Duodenal mucosa (tissue), 2 donors: ENCODE data around the gene LTBP4.

ENCODE experiments used
- H3K27ac ChIP-seq: one replicate; pipeline ENCODE4 v1.7.0; 2013; ENCODE audit warnings: low read depth, low read length
- H3K27me3 ChIP-seq, 2 donors: one replicate each; pipeline ENCODE4 v1.7.0; 2013; ENCODE audit warnings: low read length in 2 of 2, control low read depth in 1 of 2; ENCODE audit not compliant: insufficient read depth in 2 of 2, control insufficient read depth in 1 of 2
- H3K36me3 ChIP-seq, 2 donors: one replicate each; pipeline ENCODE4 v1.7.0; 2013; ENCODE audit warnings: low read length in 2 of 2, control low read depth in 1 of 2; ENCODE audit not compliant: insufficient read depth in 2 of 2, control insufficient read depth in 1 of 2
- H3K4me1 ChIP-seq, 2 donors: one replicate each; pipeline ENCODE4 v1.7.0; 2013; ENCODE audit warnings: low read length in 2 of 2, control low read depth in 1 of 2; ENCODE audit not compliant: insufficient read depth in 2 of 2, control insufficient read depth in 1 of 2
- H3K4me3 ChIP-seq, 2 donors: one replicate each; pipeline ENCODE4 v1.7.0; 2013; ENCODE audit warnings: low read length in 2 of 2, low read depth in 1 of 2
- H3K9ac ChIP-seq, 2 donors: one replicate each; pipeline ENCODE4 v1.7.0; 2013; ENCODE audit warnings: low read length in 2 of 2, low read depth in 1 of 2
- H3K9me3 ChIP-seq, 2 donors: one replicate each; pipeline ENCODE4 v1.7.0; 2013; ENCODE audit warnings: low read length in 2 of 2, control low read depth in 1 of 2; ENCODE audit not compliant: control insufficient read depth in 1 of 2

The LTBP4 gene

DNA sequence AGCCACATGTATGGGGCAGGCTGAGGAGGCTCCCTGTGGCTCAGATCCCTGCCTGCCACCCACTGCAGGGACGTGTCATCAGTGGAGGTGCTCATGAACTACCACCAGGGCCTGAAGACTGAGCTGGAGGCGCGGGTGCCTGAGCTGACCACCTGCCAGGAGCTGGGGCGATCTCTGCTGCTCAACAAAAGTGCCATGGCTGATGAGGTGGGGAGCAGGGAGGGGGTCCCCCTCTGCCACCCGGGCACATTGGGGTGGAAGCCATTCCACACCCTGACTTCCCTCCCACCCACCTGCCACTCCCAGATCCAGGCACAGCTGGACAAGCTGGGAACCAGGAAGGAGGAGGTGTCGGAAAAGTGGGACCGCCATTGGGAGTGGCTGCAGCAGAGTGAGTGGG lies 35.8 kb upstream of the LTBP4 start:
- H3K27ac ChIP-seq = no peak overlapping the region
- H3K27me3 ChIP-seq = peaks cover 32 to 33% of the 10 kb centered on the region in 2 donors
- H3K4me3 ChIP-seq = no peak overlapping the region
- H3K9me3 ChIP-seq = no peaks in the 10 kb centered on the region
- no peak overlapping the region for H3K9ac ChIP-seq
- H3K4me1 ChIP-seq = peaks cover 4 to 5% of the 10 kb centered on the region in 2 donors
- H3K36me3 ChIP-seq = no peaks in the 10 kb centered on the region

DNA sequence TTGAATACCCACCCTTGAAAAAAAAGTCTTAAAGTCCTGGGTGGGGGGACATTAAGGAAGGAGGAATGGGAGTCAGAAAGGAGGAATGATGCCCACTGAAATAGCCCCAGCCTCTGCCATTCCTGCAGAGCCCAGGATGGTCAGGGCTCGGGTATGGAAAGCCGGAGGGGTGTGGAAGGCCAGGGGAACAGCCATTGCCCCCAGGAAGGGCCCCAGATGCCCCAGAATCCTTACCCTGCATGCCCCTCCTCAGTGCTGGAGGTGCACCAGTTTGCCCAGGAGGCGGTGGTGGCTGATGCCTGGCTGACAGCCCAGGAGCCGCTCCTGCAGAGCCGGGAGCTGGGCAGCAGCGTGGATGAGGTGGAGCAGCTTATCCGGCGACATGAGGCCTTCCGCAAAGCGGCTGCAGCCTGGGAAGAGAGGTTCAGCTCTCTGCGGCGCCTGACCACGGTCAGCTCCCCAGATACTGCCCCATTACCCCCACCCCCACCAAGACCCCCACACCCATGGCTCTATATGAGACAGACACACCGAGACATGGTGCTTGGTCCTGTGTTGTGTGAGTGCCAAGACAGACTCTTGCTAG lies 35.2 kb upstream of the LTBP4 start:
- Histone ChIP-seq H3K9ac (no peak overlapping the region), H3K4me1 (peaks cover 4 to 5% of the 10 kb centered on the region in 2 donors), H3K27ac (no peak overlapping the region), H3K9me3 (no peaks in the 10 kb centered on the region), H3K4me3 (no peak overlapping the region), H3K36me3 (no peaks in the 10 kb centered on the region), H3K27me3 (peaks cover 28 to 32% of the 10 kb centered on the region in 2 donors)

DNA sequence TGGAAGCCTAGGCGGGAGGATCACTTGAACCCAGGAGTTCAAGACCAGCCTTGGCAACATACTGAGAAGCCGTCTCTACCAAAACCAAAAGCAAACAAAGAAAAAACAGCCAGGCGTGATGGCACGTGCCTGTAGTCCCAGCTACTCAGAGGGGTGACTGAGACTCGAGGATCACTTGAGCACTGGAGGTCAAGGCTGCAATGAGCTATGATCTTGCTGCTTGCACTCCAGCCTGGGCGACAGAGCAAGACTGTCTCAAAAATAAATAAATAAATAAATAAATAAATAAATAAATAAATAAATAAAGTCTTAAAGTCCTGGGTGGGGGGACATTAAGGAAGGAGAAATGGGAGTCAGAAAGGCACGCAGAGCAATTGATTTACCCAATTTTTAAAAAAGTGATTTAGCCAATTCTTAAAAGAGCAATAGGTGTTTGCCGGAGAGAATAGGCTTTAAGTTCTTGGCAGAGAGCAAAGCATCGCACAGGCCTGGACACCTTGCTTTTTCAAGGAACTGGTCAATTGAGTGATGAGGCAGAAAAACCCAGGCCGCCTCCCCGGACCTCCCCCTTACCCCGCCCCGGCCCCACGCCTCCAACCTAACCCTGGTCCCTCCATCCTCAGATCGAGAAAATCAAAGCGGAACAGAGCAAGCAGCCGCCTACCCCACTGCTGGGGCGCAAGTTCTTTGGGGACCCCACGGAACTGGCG lies 34.0 kb upstream of the LTBP4 start:
- H3K4me1 ChIP-seq = peaks cover 4 to 5% of the 10 kb centered on the region in 2 donors
- H3K9me3 ChIP-seq = no peaks in the 10 kb centered on the region
- H3K4me3 ChIP-seq = no peak overlapping the region
- no peaks in the 10 kb centered on the region for H3K36me3 ChIP-seq
- H3K27ac ChIP-seq = no peak overlapping the region
- H3K27me3 ChIP-seq = peaks cover 28 to 32% of the 10 kb centered on the region in 2 donors
- no peak overlapping the region for H3K9ac ChIP-seq

DNA sequence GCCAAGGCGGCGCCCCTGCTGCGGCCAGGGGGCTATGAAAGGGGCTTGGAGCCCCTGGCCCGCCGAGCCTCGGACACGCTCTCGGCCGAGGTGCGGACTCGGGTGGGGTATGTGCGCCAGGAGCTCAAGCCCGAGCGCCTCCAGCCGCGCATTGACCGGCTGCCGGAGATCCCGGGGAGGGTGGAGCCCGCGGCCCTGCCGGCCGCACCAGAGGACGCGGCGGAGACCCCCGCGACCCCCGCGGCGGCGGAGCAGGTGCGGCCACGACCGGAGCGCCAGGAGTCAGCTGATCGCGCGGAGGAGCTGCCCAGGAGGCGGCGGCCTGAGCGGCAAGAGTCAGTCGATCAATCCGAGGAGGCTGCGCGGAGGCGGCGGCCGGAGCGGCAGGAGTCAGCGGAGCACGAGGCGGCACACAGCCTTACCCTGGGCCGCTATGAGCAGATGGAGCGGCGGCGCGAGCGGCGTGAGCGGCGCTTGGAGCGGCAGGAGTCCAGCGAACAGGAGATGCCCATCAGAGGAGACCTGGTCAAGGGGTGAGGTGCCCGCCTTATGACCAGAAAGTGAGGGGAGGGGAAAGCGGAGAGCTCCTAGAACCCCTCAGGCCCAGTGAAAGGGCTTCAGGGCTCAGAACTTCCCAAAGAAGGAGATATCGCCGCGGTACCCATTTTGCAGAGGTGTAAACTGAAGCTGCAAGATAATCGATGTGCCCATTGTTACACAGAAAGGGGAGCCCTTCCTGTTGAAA lies 33.2 kb upstream of the LTBP4 start:
- Histone ChIP-seq H3K36me3 (no peaks in the 10 kb centered on the region), H3K4me1 (peaks cover 4 to 5% of the 10 kb centered on the region in 2 donors), H3K4me3 (no peak overlapping the region), H3K9ac (no peak overlapping the region), H3K27me3 (peaks cover 28 to 32% of the 10 kb centered on the region in 2 donors), H3K27ac (no peak overlapping the region), H3K9me3 (no peaks in the 10 kb centered on the region)

DNA sequence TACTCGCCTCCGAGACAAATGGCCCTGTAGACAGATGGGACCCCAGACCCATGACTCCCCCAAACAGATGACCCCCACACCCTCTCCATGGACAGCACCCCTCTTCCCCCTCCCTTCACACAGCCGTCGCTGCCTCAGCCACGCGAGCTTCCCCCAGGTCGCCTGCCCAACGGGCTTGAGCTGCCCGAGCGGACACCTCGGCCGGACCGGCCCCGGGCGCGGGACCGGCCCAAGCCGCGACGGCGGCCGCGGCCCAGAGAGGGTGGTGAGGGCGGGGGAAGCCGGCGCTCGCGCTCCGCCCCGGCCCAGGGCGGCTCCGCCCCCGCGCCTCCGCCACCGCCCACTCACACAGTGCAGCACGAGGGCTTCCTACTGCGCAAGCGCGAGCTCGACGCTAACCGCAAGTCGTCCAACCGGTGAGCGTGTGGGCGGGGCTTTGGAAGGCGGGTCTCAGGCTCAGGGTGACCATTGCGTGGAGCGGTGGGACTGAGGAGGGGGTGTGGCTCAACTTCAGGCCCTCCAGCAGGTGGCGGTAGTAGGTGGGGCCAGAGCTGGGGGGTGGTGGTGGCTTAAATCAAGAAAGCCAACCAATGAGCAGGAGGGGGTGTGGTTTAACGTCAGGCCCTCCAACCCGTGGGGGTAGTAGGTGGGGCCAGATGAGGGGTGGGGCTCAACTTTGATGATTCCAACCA lies 30.7 kb upstream of the LTBP4 start:
- H3K4me1 ChIP-seq = peaks cover 4 to 5% of the 10 kb centered on the region in 2 donors
- peak overlapping the region; percentile 28 to 42 for H3K9ac ChIP-seq
- no peaks in the 10 kb centered on the region for H3K36me3 ChIP-seq
- H3K27me3 ChIP-seq = peaks cover 24 to 29% of the 10 kb centered on the region in 2 donors
- no peak overlapping the region for H3K27ac ChIP-seq
- H3K9me3 ChIP-seq = no peaks in the 10 kb centered on the region
- peak overlapping the region; percentile 58 for H3K4me3 ChIP-seq

DNA sequence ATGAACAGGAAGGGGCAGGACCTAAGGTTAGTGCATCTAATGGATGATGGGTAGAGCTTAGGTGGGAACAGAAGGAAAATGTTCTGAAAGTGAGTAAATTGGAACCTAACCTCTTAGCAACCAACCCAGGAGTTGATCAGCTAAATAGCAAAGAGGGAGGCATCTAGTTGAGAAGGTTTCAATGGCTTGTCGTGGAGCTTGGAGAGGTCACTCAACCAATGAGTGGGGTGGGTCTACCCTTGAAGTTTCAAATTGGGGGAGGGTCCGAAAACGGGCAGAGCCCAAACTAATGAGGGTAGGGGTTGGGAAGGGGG lies 30.2 kb upstream of the LTBP4 start:
- Histone ChIP-seq H3K4me3 (peak overlapping the region in 1 of 2 donors; percentile 27), H3K36me3 (no peaks in the 10 kb centered on the region), H3K27me3 (peaks cover 21 to 24% of the 10 kb centered on the region in 2 donors), H3K27ac (no peak overlapping the region), H3K4me1 (peaks cover 4 to 6% of the 10 kb centered on the region in 2 donors), H3K9me3 (no peaks in the 10 kb centered on the region), H3K9ac (no peak overlapping the region)

DNA sequence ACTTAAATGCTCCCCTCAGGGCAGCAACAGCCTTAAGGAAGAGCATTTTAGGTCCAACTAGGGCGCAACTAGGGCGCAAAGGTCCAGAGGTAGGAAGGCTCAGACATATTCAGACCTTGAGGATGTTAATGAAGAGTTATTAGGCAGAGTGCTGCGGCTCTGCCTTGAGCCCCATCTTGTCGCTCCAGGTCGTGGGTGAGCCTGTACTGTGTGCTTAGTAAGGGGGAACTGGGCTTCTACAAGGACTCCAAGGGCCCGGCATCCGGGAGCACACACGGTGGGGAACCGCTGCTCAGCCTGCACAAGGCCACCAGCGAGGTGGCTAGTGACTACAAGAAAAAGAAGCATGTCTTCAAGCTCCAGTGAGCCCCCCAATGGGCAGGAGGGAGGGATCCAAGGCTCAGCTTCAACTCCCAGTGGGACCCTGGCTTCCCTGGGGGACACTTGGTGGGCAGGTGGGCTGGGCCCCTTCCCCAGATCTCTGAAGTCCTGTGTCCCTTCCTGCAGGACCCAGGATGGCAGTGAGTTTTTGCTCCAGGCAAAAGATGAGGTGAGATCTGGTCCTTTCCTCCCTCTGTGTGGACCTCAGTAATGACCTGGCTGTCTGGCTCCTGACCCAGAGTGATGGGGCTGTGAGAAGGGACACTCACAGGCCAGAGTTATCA lies 29.2 kb upstream of the LTBP4 start:
- no peak overlapping the region for H3K9ac ChIP-seq
- no peaks in the 10 kb centered on the region for H3K9me3 ChIP-seq
- no peaks in the 10 kb centered on the region for H3K36me3 ChIP-seq
- H3K27me3 ChIP-seq = peaks cover 17% of the 10 kb centered on the region in 2 donors
- H3K27ac ChIP-seq = no peak overlapping the region
- H3K4me3 ChIP-seq = no peak overlapping the region
- H3K4me1 ChIP-seq = peaks cover 4 to 8% of the 10 kb centered on the region in 2 donors

DNA sequence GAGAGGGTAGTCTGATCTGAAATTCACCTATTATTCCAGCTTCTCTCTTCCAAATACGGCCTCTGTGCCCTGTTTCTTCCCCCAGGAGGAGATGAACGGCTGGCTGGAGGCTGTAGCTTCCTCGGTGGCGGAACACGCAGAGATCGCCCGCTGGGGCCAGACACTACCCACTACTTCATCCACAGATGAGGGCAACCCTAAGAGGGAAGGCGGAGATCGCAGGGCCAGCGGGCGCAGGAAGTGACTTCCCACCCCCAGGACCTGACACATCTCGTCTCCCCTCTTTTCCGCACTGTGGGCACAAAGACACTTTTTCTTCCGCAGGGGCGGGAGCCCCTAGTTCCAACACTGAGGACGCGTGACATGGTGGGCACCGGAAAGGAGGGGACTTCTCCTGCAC lies 25.8 kb upstream of the LTBP4 start:
- H3K36me3 ChIP-seq = peaks cover 4 to 7% of the 10 kb centered on the region in 2 donors
- H3K9ac ChIP-seq = no peak overlapping the region
- H3K9me3 ChIP-seq = no peaks in the 10 kb centered on the region
- H3K4me1 ChIP-seq = peaks cover 11 to 14% of the 10 kb centered on the region in 2 donors
- no peaks in the 10 kb centered on the region for H3K27me3 ChIP-seq
- H3K27ac ChIP-seq = no peak overlapping the region
- no peak overlapping the region for H3K4me3 ChIP-seq

DNA sequence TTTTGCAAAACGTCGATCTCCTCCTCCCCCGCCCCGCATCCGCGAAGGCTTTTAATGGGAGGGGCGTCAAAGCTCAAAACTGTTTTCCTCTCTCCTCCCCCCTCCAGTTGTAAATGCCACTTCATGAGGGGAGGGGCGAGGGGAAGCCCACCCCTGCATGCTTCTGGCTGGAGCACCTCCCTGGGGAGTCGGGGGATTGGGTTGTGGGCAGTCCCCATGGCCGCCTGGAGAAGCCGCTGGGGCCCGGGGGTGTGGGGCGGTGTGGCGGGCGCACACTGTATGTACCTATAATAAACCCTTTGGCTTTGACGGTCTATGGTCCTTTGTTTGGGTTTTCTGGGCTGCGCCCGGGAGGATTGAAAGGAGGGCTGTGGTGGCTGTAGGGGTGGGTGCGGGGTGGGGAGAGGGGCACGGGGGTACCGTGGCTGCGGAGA lies 25.0 kb upstream of the LTBP4 start:
- Histone ChIP-seq H3K9me3 (no peaks in the 10 kb centered on the region), H3K27ac (no peak overlapping the region), H3K36me3 (peaks cover 11 to 12% of the 10 kb centered on the region in 2 donors), H3K9ac (peak overlapping the region in 1 of 2 donors; percentile 71), H3K4me1 (peaks cover 11 to 14% of the 10 kb centered on the region in 2 donors), H3K27me3 (no peaks in the 10 kb centered on the region), H3K4me3 (peak overlapping the region; percentile 88 to 94)
